NB4 (cell line): ENCODE data around the gene ZFYVE27.
"Not testable (repeated sequence)": the region's sequence is repeated elsewhere in the genome, so short reads cannot be mapped to it uniquely, and the experiment has no call there.

Experiments
- DNase-seq: peaks from one replicate; pipeline ENCODE4 v3.0.0; 2010; ENCODE audit warnings: low read depth
- H3K4me3 ChIP-seq: one replicate; pipeline ENCODE4 v1.5.1; 2011; ENCODE audit warnings: mild to moderate bottlenecking, low read depth, low read length, moderate library complexity
- MYC ChIP-seq: IDR thresholded peaks from 2 replicates; pipeline ENCODE4 v1.6.1; 2011; ENCODE audit warnings: low read depth, low read length
- POLR2A ChIP-seq: IDR thresholded peaks from 2 replicates; pipeline ENCODE4 v1.6.1; 2011; ENCODE audit warnings: mild to moderate bottlenecking; ENCODE audit not compliant: insufficient read length; ENCODE audit errors: extremely low read depth
- TF ChIP-seq, protein P1 (sequence below): IDR thresholded peaks from one replicate; pipeline ENCODE4 v1.5.1; 2012; ENCODE audit warnings: low read depth, low read length
- TF ChIP-seq, protein P2 (sequence below): IDR thresholded peaks from 2 replicates; pipeline ENCODE4 v1.6.1; 2011; ENCODE audit warnings: low read depth, low read length

ZFYVE27 gene

GRCh38 chr10:97736902-97737769 is at the start of gene ZFYVE27:
Gene ZFYVE27, plus strand, starts transcription at chr10:97737128. Its CDS starts 1,350 bp downstream, at chr10:97738478.
- peak; percentile 97 for DNase-seq
- TF ChIP-seq, protein P1, sequence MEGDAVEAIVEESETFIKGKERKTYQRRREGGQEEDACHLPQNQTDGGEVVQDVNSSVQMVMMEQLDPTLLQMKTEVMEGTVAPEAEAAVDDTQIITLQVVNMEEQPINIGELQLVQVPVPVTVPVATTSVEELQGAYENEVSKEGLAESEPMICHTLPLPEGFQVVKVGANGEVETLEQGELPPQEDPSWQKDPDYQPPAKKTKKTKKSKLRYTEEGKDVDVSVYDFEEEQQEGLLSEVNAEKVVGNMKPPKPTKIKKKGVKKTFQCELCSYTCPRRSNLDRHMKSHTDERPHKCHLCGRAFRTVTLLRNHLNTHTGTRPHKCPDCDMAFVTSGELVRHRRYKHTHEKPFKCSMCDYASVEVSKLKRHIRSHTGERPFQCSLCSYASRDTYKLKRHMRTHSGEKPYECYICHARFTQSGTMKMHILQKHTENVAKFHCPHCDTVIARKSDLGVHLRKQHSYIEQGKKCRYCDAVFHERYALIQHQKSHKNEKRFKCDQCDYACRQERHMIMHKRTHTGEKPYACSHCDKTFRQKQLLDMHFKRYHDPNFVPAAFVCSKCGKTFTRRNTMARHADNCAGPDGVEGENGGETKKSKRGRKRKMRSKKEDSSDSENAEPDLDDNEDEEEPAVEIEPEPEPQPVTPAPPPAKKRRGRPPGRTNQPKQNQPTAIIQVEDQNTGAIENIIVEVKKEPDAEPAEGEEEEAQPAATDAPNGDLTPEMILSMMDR: no peak
- peak; percentile 96 for TF ChIP-seq MYC
- peak; percentile 97 for TF ChIP-seq POLR2A
- TF ChIP-seq, protein P2, sequence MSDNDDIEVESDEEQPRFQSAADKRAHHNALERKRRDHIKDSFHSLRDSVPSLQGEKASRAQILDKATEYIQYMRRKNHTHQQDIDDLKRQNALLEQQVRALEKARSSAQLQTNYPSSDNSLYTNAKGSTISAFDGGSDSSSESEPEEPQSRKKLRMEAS: peak; percentile 99

DNA sequence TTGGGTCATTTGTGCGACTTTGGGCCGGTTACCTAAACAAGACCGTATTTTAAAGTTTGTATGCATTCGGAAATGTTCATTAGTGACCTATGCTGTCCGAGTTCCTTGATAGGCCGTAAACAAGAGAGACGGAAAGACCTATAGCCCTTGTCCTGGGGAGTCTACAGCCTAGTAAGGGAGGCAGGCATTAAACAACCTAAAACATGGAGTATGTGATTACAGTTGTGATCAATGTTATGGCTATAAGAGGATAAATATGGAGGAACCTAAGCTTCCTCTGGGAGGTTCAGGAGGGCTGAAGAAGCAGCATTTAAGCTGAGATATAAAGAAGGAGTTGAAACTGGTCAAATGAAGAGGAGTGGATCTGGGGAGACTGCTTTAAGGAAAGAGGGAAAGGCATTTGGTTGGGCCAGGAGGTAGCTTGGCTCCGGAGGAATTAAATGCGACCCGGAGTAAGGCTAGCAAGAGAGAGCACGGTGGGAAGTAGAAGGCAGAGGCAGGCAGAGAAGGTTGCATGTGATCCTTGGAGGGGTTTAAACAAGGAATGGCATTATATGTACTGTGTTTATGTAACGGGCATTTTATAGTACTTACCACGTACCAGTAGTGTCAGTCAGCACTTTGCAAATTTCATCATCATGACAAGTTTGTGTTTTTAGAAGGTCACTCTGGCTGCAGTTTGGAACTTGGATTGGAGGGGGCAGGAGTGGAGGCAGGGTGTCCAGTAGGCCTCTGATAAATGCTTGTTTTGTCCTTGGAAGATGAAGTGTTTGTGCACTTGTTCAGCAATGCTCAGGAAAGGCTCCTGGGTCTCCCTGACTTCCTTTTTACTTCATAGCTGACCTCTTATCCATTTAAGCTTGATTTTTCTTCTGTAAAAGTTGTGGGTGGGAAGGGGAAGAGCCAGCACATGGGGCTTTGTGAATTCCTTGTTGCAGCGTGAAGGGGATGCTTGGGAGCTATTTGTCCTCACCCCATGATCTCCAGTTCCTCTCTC is 48.8 kb upstream of the ZFYVE27 start:
- peak overlapping the region; percentile 40 for H3K4me3 ChIP-seq
- DNase-seq: peak; percentile 50
- TF ChIP-seq, protein P2: peak; percentile 43
- peak; percentile 48; the same call in 1 of the 2 replicates for TF ChIP-seq MYC
- TF ChIP-seq, protein P1: no peak
- TF ChIP-seq POLR2A: no peak

More at GRCh38 chr10:97736902-97737769, at the start of gene ZFYVE27:
- H3K4me3 ChIP-seq: peak within 1 kb of the TSS; percentile 81

DNA sequence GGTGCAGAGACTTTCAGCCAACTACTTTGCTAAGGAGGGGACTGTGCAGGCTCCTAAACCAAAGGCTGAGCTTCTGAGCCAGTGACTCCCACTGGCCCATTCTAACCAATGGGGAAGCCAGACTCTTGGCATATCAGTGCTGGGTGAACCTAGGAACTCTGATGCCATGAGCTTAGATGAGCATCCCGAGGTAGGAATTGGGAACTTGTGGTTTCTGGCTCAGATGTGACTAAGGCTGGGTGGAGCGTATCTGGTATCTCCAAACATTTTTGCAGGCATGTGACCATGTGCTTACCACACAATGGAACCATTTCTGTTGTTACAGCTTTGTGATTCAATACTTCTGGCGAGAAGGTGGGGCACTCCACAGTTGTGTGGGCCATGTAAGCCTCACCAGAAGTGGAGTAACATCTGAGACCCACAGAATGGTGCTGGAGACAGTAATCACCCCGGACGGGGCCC is 47.3 kb upstream of the ZFYVE27 start:
- DNase-seq: peak; percentile 58
- TF ChIP-seq, protein P2: peak; percentile 58; the same call in 1 of the 2 replicates
- TF ChIP-seq POLR2A: no peak

GRCh38 chr10:97690133-97690532 is 46.8 kb upstream of the ZFYVE27 start:
- no peak for DNase-seq
- H3K4me3 ChIP-seq: no peak overlapping the region
- TF ChIP-seq, protein P1: no peak
- TF ChIP-seq, protein P2: no peak
- TF ChIP-seq POLR2A: no peak
- no peak for TF ChIP-seq MYC

More for the DNA sequence above, 47.3 kb upstream of the ZFYVE27 start:
- no peak overlapping the region for H3K4me3 ChIP-seq

DNA sequence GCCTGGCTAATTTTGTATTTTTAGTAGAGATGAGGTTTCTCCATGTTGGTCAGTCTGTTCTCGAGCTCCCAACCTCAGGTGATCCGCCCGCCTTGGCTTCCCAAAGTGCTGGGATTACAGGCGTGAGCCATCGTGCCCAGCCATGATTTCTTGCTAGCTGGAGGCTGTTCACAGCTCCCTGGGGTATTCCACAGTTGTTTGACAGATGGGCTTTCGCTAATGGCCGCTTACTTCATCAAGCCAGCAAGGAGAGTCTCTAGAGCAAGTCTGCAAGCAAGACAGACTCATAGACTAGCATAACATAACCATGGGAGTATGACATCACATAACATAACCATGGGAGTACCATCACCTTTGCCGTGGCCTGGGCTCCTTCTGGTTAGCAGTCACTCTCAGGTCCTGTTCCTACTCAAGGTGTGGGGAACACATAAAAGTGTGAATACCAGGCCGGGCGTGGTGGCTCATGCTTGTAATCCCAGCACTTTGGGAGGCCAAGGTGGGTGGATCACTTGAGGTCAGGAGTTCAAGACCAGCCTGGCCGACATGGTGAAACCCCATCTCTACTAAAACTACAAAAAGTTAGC is 38.8 kb upstream of the ZFYVE27 start:
- DNase-seq, H3K4me3 ChIP-seq: not testable (repeated sequence)

DNA sequence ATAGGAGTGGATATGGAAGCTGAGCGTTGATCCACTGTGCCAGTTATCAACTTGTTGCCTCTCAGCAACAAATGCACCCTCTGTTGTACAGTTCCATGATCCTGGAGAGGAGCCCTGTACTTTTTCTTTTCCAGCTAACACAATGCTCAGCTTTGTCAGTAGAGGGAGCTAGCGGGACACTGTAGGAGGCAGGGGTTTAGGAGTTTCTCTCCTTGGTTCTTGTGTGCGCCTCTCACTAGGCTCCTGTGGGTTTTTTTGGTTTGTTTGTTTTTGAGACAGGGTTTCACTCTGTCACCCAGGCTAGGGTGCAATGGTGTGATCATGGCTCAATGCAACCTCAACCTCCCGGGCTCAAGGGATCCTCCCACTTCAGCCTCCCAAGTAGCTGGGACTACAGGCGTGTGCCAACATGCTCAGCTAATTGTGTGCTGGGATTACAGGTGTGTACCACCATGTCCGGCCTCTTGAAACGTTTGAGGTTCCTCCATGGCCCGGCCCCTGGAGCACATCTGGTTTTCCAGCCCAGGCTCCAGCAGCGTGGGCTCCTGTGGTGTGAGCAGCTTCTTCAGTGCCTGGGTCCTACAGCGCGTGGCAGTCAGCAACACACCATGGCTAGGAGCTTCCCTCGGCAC is 35.4 kb upstream of the ZFYVE27 start:
- peak; percentile 81 for DNase-seq
- H3K4me3 ChIP-seq: no peak overlapping the region
- TF ChIP-seq, protein P2: peak; percentile 8; the same call in 1 of the 2 replicates
- TF ChIP-seq POLR2A: no peak
- TF ChIP-seq, protein P1: peak; percentile 97
- peak; percentile 35; the same call in 1 of the 2 replicates for TF ChIP-seq MYC
